ENCODE data around the gene ASS1.

ASS1 gene

GRCh38 chr9:130471411-130472183 lies 26.8 kb downstream of the ASS1 start:
- Histone ChIP-seq H2AFZ (ENCODE audit: low read depth, low read length) (no peak overlapping the region), H3K36me3 (ENCODE audit: insufficient read depth, low read length) (no peaks in the 10 kb centered on the region), H3K27me3 (ENCODE audit: insufficient read depth, low read length, poor library complexity) (no peaks in the 10 kb centered on the region), H3K79me2 (ENCODE audit: insufficient read depth, low read length) (no peaks in the 10 kb centered on the region), H3K27ac (ENCODE audit: low read length) (no peak overlapping the region), H3K4me2 (ENCODE audit: insufficient read depth, low read length) (no peak overlapping the region), H3K4me3 (ENCODE audit: low read depth in 1 of 2, low read length in 2 of 2) (no peak overlapping the region), H3K4me1 (ENCODE audit: insufficient read depth, low read length) (no peaks in the 10 kb centered on the region), H4K20me1 (ENCODE audit: insufficient read depth, low read length) (no peaks in the 10 kb centered on the region), H3K9ac (ENCODE audit: low read depth, low read length) (no peak overlapping the region), H3K9me3 (ENCODE audit: insufficient read depth, low read length, severe bottlenecking) (no peaks in the 10 kb centered on the region)
- no peak for DNase-seq
- no peak for ATAC-seq (ENCODE audit: insufficient read depth, low read depth)
- TF ChIP-seq CTCF (IDR thresholded peaks at IDR 0.05; ENCODE audit: borderline replicate concordance, extremely low read depth, low read length, poor library complexity, severe bottlenecking) (no peak), EZH2 (IDR thresholded peaks at IDR 0.05; ENCODE audit: borderline replicate concordance, low read depth, low read length, severe bottlenecking) (no peak)

- no peaks in the 10 kb centered on the region for H3K9me3 ChIP-seq (ENCODE audit: insufficient read depth, low read length, severe bottlenecking)
- H3K36me3 ChIP-seq (ENCODE audit: insufficient read depth, low read length), result no peaks in the 10 kb centered on the region
- H3K27ac ChIP-seq (ENCODE audit: low read length), result no peak overlapping the region
- H4K20me1 ChIP-seq (ENCODE audit: insufficient read depth, low read length), result no peaks in the 10 kb centered on the region; the same call in 1 of the 2 replicates
- DNase-seq (no peak), ATAC-seq (ENCODE audit: insufficient read depth, low read depth) (no peak)
- no peak overlapping the region for H2AFZ ChIP-seq (ENCODE audit: low read depth, low read length)
- H3K27me3 ChIP-seq (ENCODE audit: insufficient read depth, low read length, poor library complexity), result no peaks in the 10 kb centered on the region
- H3K9ac ChIP-seq (ENCODE audit: low read depth, low read length), result no peak overlapping the region
- H3K4me2 ChIP-seq (ENCODE audit: insufficient read depth, low read length), result no peak overlapping the region
- no peak overlapping the region for H3K4me3 ChIP-seq (ENCODE audit: low read depth in 1 of 2, low read length in 2 of 2)
- H3K79me2 ChIP-seq (ENCODE audit: insufficient read depth, low read length), result no peaks in the 10 kb centered on the region
- H3K4me1 ChIP-seq (ENCODE audit: insufficient read depth, low read length), result no peaks in the 10 kb centered on the region
- TF ChIP-seq CTCF (IDR thresholded peaks at IDR 0.05; ENCODE audit: borderline replicate concordance, extremely low read depth, low read length, poor library complexity, severe bottlenecking), result no peak
- TF ChIP-seq EZH2 (IDR thresholded peaks at IDR 0.05; ENCODE audit: borderline replicate concordance, low read depth, low read length, severe bottlenecking), result no peak
Measured at GRCh38 chr9:130472184-130472705, 27.5 kb downstream of the ASS1 start.

- no peak overlapping the region for H3K4me3 ChIP-seq (ENCODE audit: low read depth in 1 of 2, low read length in 2 of 2)
- no peak overlapping the region for H3K4me2 ChIP-seq (ENCODE audit: insufficient read depth, low read length)
- no peak overlapping the region for H2AFZ ChIP-seq (ENCODE audit: low read depth, low read length)
- no peak overlapping the region for H3K27ac ChIP-seq (ENCODE audit: low read length)
- ATAC-seq (ENCODE audit: insufficient read depth, low read depth), result no peak
- no peaks in the 10 kb centered on the region for H3K27me3 ChIP-seq (ENCODE audit: insufficient read depth, low read length, poor library complexity)
- H3K9ac ChIP-seq (ENCODE audit: low read depth, low read length), result no peak overlapping the region
- no peaks in the 10 kb centered on the region; the same call in 1 of the 2 replicates for H4K20me1 ChIP-seq (ENCODE audit: insufficient read depth, low read length)
- H3K36me3 ChIP-seq (ENCODE audit: insufficient read depth, low read length), result no peaks in the 10 kb centered on the region
- no peak for TF ChIP-seq EZH2 (IDR thresholded peaks at IDR 0.05; ENCODE audit: borderline replicate concordance, low read depth, low read length, severe bottlenecking)
- H3K79me2 ChIP-seq (ENCODE audit: insufficient read depth, low read length), result no peaks in the 10 kb centered on the region
- H3K9me3 ChIP-seq (ENCODE audit: insufficient read depth, low read length, severe bottlenecking), result no peaks in the 10 kb centered on the region
- H3K4me1 ChIP-seq (ENCODE audit: insufficient read depth, low read length), result no peaks in the 10 kb centered on the region
- no peak for DNase-seq
Measured at GRCh38 chr9:130473009-130473408, 28.2 kb downstream of the ASS1 start.

GRCh38 chr9:130473566-130473965 lies 28.8 kb downstream of the ASS1 start:
- H3K4me3 ChIP-seq (ENCODE audit: low read depth in 1 of 2, low read length in 2 of 2), result no peak overlapping the region
- no peaks in the 10 kb centered on the region for H3K36me3 ChIP-seq (ENCODE audit: insufficient read depth, low read length)
- H3K4me2 ChIP-seq (ENCODE audit: insufficient read depth, low read length), result no peak overlapping the region
- no peaks in the 10 kb centered on the region for H3K4me1 ChIP-seq (ENCODE audit: insufficient read depth, low read length)
- H3K27me3 ChIP-seq (ENCODE audit: insufficient read depth, low read length, poor library complexity), result no peaks in the 10 kb centered on the region
- H2AFZ ChIP-seq (ENCODE audit: low read depth, low read length), result no peak overlapping the region
- H3K9me3 ChIP-seq (ENCODE audit: insufficient read depth, low read length, severe bottlenecking), result no peaks in the 10 kb centered on the region
- H4K20me1 ChIP-seq (ENCODE audit: insufficient read depth, low read length), result no peaks in the 10 kb centered on the region; the same call in 1 of the 2 replicates
- ATAC-seq (ENCODE audit: insufficient read depth, low read depth) (no peak), DNase-seq (no peak)
- H3K79me2 ChIP-seq (ENCODE audit: insufficient read depth, low read length), result no peaks in the 10 kb centered on the region
- no peak overlapping the region for H3K9ac ChIP-seq (ENCODE audit: low read depth, low read length)
- TF ChIP-seq CTCF (IDR thresholded peaks at IDR 0.05; ENCODE audit: borderline replicate concordance, extremely low read depth, low read length, poor library complexity, severe bottlenecking), result no peak
- TF ChIP-seq EZH2 (IDR thresholded peaks at IDR 0.05; ENCODE audit: borderline replicate concordance, low read depth, low read length, severe bottlenecking), result no peak
- no peak overlapping the region for H3K27ac ChIP-seq (ENCODE audit: low read length)
